KMS-11 (cell line): ENCODE results near the gene NOS1AP.

Experiments used
- H2AFZ ChIP-seq: fragments of 200-600 bp; sonication (generic); 2 replicates; pipeline ENCODE4 v1.6.1; 2016; ENCODE audit warnings: antibody characterized with exemption, mixed run types, low read depth
- H3K27ac ChIP-seq: fragments of 200-600 bp; sonication (generic); 2 replicates; pipeline ENCODE4 v1.6.1; 2016; ENCODE audit warnings: mild to moderate bottlenecking, mixed run types
- H3K27me3 ChIP-seq: fragments of 200-600 bp; sonication (generic); 2 replicates; pipeline ENCODE4 v1.6.1; 2017; ENCODE audit warnings: mild to moderate bottlenecking, low read depth, mixed run types, moderate library complexity; ENCODE audit not compliant: insufficient read depth
- H3K36me3 ChIP-seq: fragments of 200-600 bp; sonication (generic); 2 replicates; pipeline ENCODE4 v1.6.1; 2017; ENCODE audit warnings: mild to moderate bottlenecking, mixed run types; ENCODE audit not compliant: insufficient read depth
- H3K4me1 ChIP-seq: fragments of 200-600 bp; sonication (generic); 2 replicates; pipeline ENCODE4 v1.6.1; 2016; ENCODE audit warnings: mild to moderate bottlenecking, low read depth, mixed run types; ENCODE audit not compliant: poor library complexity, severe bottlenecking
- H3K4me2 ChIP-seq: fragments of 200-600 bp; sonication (generic); 2 replicates; pipeline ENCODE4 v1.7.0; 2016; ENCODE audit warnings: mild to moderate bottlenecking, mixed run types
- H3K4me3 ChIP-seq: fragments of 200-600 bp; sonication (generic); IDR thresholded peaks from 2 replicates; pipeline ENCODE4 v1.6.1; 2017; ENCODE audit warnings: low read depth, low read length, mixed read lengths; ENCODE audit not compliant: insufficient read depth
- H3K79me2 ChIP-seq: fragments of 200-600 bp; sonication (generic); 2 replicates; pipeline ENCODE4 v1.6.1; 2016; ENCODE audit warnings: low read depth, mixed run types; ENCODE audit not compliant: insufficient read depth
- H3K9ac ChIP-seq: fragments of 200-600 bp; sonication (generic); 2 replicates; pipeline ENCODE4 v1.6.1; 2016; ENCODE audit warnings: mild to moderate bottlenecking, mixed run types
- H4K20me1 ChIP-seq: fragments of 200-600 bp; sonication (generic); 2 replicates; pipeline ENCODE4 v1.6.1; 2016; ENCODE audit warnings: mild to moderate bottlenecking, mixed run types; ENCODE audit not compliant: insufficient read depth
- TF ChIP-seq, protein P1 (sequence below): fragments of 200-600 bp; sonication (generic); conservative IDR thresholded peaks from 2 replicates; pipeline ENCODE4 v1.6.1; 2017; ENCODE audit warnings: low read depth, mild to moderate bottlenecking, antibody characterized with exemption, low read length, moderate library complexity, mixed read lengths

NOS1AP gene

DNA sequence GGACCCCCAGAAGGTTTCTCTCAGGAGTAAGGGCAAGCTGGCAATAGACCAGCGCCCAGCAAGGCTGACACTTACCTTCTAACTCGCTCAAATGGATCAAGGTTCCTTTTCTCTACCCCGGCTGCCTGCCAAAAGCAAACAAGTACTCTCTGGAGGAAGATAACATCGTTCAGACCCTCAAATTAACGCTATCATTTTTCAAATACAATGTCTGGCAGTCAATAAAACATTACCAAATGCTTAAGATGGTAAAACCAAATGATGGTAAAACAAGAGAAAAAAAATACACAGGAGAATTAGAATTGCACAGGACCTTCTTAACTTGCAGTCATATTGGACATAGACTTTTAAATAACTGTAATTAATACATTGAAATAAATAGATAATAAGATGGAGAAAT is 159.1 kb downstream of the NOS1AP start:
- H3K4me1 ChIP-seq = peaks cover 23% of the 10 kb centered on the region
- no peaks in the 10 kb centered on the region for H3K79me2 ChIP-seq
- no peak overlapping the region for H3K4me2 ChIP-seq
- H2AFZ ChIP-seq = no peak overlapping the region
- TF ChIP-seq, protein P1, sequence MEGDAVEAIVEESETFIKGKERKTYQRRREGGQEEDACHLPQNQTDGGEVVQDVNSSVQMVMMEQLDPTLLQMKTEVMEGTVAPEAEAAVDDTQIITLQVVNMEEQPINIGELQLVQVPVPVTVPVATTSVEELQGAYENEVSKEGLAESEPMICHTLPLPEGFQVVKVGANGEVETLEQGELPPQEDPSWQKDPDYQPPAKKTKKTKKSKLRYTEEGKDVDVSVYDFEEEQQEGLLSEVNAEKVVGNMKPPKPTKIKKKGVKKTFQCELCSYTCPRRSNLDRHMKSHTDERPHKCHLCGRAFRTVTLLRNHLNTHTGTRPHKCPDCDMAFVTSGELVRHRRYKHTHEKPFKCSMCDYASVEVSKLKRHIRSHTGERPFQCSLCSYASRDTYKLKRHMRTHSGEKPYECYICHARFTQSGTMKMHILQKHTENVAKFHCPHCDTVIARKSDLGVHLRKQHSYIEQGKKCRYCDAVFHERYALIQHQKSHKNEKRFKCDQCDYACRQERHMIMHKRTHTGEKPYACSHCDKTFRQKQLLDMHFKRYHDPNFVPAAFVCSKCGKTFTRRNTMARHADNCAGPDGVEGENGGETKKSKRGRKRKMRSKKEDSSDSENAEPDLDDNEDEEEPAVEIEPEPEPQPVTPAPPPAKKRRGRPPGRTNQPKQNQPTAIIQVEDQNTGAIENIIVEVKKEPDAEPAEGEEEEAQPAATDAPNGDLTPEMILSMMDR = no peak
- no peaks in the 10 kb centered on the region for H3K27me3 ChIP-seq
- no peaks in the 10 kb centered on the region for H4K20me1 ChIP-seq
- H3K4me3 ChIP-seq = no peak overlapping the region
- H3K36me3 ChIP-seq = no peaks in the 10 kb centered on the region
- no peak overlapping the region for H3K9ac ChIP-seq
- H3K27ac ChIP-seq = no peak overlapping the region

DNA sequence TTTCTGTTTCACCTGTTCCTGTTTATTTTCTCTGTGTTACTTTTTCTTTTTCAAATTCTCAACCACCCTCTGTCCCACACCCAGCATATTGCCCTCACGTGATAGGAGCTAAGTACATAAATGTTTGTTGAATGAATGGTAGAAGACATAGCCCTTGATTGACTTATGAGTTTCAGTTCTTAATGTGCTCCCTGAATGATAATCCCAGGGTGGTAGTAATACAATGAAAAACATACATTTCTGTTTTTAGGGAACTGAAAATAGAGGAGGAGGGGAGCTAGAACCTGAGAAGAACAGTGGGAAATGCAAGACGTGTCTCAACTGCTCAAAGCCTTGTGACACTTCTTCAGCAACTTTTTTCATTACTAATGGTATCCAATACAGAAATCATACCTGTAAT is 160.1 kb downstream of the NOS1AP start:
- Histone ChIP-seq H3K4me1 (peaks cover 23% of the 10 kb centered on the region), H2AFZ (no peak overlapping the region), H3K9ac (no peak overlapping the region), H3K36me3 (no peaks in the 10 kb centered on the region), H3K79me2 (no peaks in the 10 kb centered on the region), H4K20me1 (no peaks in the 10 kb centered on the region), H3K27ac (no peak overlapping the region), H3K27me3 (no peaks in the 10 kb centered on the region), H3K4me2 (peak overlapping the region; percentile 8; the same call in 1 of the 2 replicates), H3K4me3 (no peak overlapping the region)
- TF ChIP-seq, protein P1 = no peak

DNA sequence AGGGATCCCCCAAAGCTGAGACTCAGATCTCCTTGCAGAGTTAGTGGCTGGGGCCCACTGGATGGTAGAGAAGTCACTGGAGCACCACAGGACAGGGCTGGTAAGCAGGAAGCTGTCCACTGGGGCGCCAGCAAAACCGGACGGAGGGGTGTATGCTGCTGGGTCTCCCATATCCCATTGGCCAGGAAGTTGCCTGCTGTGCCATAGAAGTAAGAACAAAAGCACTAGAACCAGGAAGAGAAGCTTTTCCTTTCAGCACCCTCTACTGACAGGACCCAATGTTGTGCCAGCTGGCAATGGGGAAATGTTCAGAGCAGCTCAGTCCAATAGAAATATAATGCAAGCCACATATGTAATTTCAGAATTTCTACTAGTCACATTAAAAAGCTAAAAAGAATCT is 160.6 kb downstream of the NOS1AP start:
- no peaks in the 10 kb centered on the region for H4K20me1 ChIP-seq
- H3K27me3 ChIP-seq = no peaks in the 10 kb centered on the region
- TF ChIP-seq, protein P1 = no peak
- H3K27ac ChIP-seq = no peak overlapping the region
- no peaks in the 10 kb centered on the region for H3K36me3 ChIP-seq
- peaks cover 23% of the 10 kb centered on the region for H3K4me1 ChIP-seq
- H2AFZ ChIP-seq = no peak overlapping the region
- no peak overlapping the region for H3K9ac ChIP-seq
- H3K4me2 ChIP-seq = no peak overlapping the region; the same call in 1 of the 2 replicates
- no peak overlapping the region for H3K4me3 ChIP-seq
- no peaks in the 10 kb centered on the region for H3K79me2 ChIP-seq

DNA sequence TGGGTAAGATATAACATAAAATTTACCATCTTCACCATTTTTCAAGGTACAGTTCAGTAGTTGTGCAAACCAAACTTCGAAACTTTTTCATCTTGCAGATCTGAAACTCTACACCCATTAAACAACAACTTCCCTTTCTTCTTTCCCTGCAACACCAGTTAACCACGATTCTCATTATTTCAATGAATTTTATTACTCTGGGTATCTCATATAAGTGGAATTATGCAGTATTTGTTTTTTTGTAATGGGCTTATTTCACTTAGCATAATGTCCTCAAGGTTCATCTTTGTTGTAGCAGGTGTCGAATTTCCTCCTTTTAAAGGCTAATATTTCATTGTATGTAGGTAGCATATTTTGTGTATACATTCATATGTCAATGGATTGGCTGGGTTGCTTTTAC is 161.0 kb downstream of the NOS1AP start:
- Histone ChIP-seq H3K4me1 (peaks cover 23% of the 10 kb centered on the region), H3K4me3 (no peak overlapping the region), H3K4me2 (no peak overlapping the region; the same call in 1 of the 2 replicates), H3K36me3 (no peaks in the 10 kb centered on the region), H3K27me3 (no peaks in the 10 kb centered on the region), H3K27ac (no peak overlapping the region), H3K79me2 (no peaks in the 10 kb centered on the region), H4K20me1 (no peaks in the 10 kb centered on the region), H2AFZ (no peak overlapping the region), H3K9ac (no peak overlapping the region)
- TF ChIP-seq, protein P1 = no peak
